K562 (cell line): ENCODE results near the gene MRFAP1. TPM values are rescaled to one million over a fixed set of nuclear protein-coding genes. Genes with fewer than 3 reads are reported as not detected.
A peak's percentile ranks its signal among the peaks of the same experiment; 100 is the strongest.

Experiments
- ATAC-seq: fragments of 200-7000 bp; cut with Tn5 transposase; 3 replicates; pipeline ENCODE4 v1.9.1; 2020; ENCODE audit warnings: moderate library complexity
- BruUV-seq: library from RNA; stranded (reverse); fragments of 400-500 nt; replicated peaks from 2 replicates; lab custom pipeline; 2021; lab: Mats Ljungman, UMichigan
- CTCF ChIA-PET: fragments of 300-600 bp; formaldehyde crosslinking; extraction: SDS; loops from one replicate; lab custom pipeline; 2021; ENCODE audit warnings: low intra/inter-chr PET ratio; lab: Yijun Ruan, JAX
- POLR2A ChIA-PET: fragments of 300-600, 350-650 bp; sonication (Branson Sonifier 250); formaldehyde crosslinking; extraction: SDS; loops from one replicate; lab custom pipeline; 2021; ENCODE audit warnings: antibody characterized with exemption, inconsistent platforms; lab: Yijun Ruan, JAX
- DNase-seq, 4 experiments: peaks; one replicate each; pipeline versions ENCODE4 v3.0.0 to v3.0.0-alpha.2; 2011 to 2018; ENCODE audit warnings: low spot score in 3 of 4, mixed read lengths in 3 of 4; ENCODE audit errors: extremely low read depth in 1 of 4
- FAIRE-seq: peaks from 2 replicates; lab custom pipeline; 2011; peaks lifted over from hg19 to GRCh38; lab: Jason Lieb, UNC
- H2AFZ ChIP-seq: 2 replicates; pipeline ENCODE4 v1.6.0; 2011; ENCODE audit warnings: low read depth, low read length, control low read depth, inconsistent platforms
- H3K27ac ChIP-seq: fragments of 200-600 bp; 3 replicates; pipeline ENCODE4 v1.8.0; 2011; ENCODE audit warnings: low read depth, mild to moderate bottlenecking, control low read depth, inconsistent platforms, low read length, moderate library complexity, mixed read lengths; ENCODE audit errors: extremely low read depth
- H3K27me3 ChIP-seq, 2 experiments: fragments of 300-600 bp in 1 of 2; 2 replicates in 1 of 2; 3 replicates in 1 of 2; pipeline versions ENCODE4 v1.6.0 to v1.8.0; 2011; ENCODE audit warnings: inconsistent platforms in 2 of 2, low read length in 2 of 2, mild to moderate bottlenecking in 1 of 2, mixed read lengths in 1 of 2, moderate library complexity in 1 of 2; ENCODE audit not compliant: control insufficient read depth in 2 of 2, insufficient read depth in 2 of 2
- H3K36me3 ChIP-seq: fragments of 300-600 bp; 3 replicates; pipeline ENCODE4 v1.8.0; 2011; ENCODE audit warnings: mild to moderate bottlenecking, low read length, inconsistent platforms; ENCODE audit not compliant: control insufficient read depth, insufficient read depth
- H3K4me1 ChIP-seq, 2 experiments: fragments of 200-600 bp in 1 of 2; replicated peaks in 1 of 2; 2 replicates in 1 of 2; 3 replicates in 1 of 2; pipeline versions ENCODE4 v1.5.1 to v1.8.0; 2011; ENCODE audit warnings: inconsistent platforms in 2 of 2, low read length in 2 of 2, mild to moderate bottlenecking in 1 of 2, mixed read lengths in 1 of 2, moderate library complexity in 1 of 2; ENCODE audit not compliant: control insufficient read depth in 2 of 2, insufficient read depth in 2 of 2
- H3K4me2 ChIP-seq: 2 replicates; pipeline ENCODE4 v1.6.1; 2011; ENCODE audit warnings: low read length, control low read depth, inconsistent platforms, mixed read lengths; ENCODE audit not compliant: insufficient read depth
- H3K4me3 ChIP-seq: fragments of 200-600 bp; sonication (generic), shearing (Covaris generic); 2 replicates; pipeline ENCODE4 v1.5.1; 2016; ENCODE audit warnings: control low read depth, inconsistent platforms
- H3K79me2 ChIP-seq: fragments of 200-600 bp; 3 replicates; pipeline ENCODE4 v1.8.0; 2011; ENCODE audit warnings: low read length, inconsistent platforms; ENCODE audit not compliant: control insufficient read depth, insufficient read depth
- H3K9ac ChIP-seq, 2 experiments: 2 replicates each; pipeline versions ENCODE4 v1.6.0 to v1.6.1; 2011; ENCODE audit warnings: low read depth in 2 of 2, low read length in 2 of 2, control low read depth in 1 of 2, inconsistent platforms in 1 of 2, mild to moderate bottlenecking in 1 of 2, mixed read lengths in 1 of 2; ENCODE audit not compliant: insufficient read depth in 1 of 2
- H3K9me1 ChIP-seq: one replicate; pipeline ENCODE4 v1.6.0; 2011; ENCODE audit warnings: inconsistent platforms, mild to moderate bottlenecking, low read length, moderate library complexity; ENCODE audit not compliant: control insufficient read depth, insufficient read depth
- H3K9me3 ChIP-seq: replicated peaks from 2 replicates; pipeline ENCODE4 v1.5.1; 2011; ENCODE audit warnings: low read depth, low read length, inconsistent platforms; ENCODE audit not compliant: control insufficient read depth, insufficient read depth
- H4K20me1 ChIP-seq: replicated peaks from 2 replicates; pipeline ENCODE4 v1.6.1; 2011; ENCODE audit warnings: low read length, inconsistent platforms, mixed read lengths; ENCODE audit not compliant: control insufficient read depth, insufficient read depth
- ATF1 ChIP-seq, 2 experiments: fragments of 450-650 bp in 1 of 2; IDR thresholded peaks; 2 replicates each; pipeline ENCODE4 v1.6.1; 2016; ENCODE audit warnings: missing compliant biosample characterization in 1 of 2, missing genetic modification characterization in 1 of 2
- GATAD2A ChIP-seq: fragments of 450-650 bp; IDR thresholded peaks from 2 replicates; pipeline ENCODE4 v1.6.1; 2017
- HDAC3 ChIP-seq: fragments of 450-650 bp; IDR thresholded peaks from 2 replicates; pipeline ENCODE4 v1.6.1; 2018; ENCODE audit warnings: borderline replicate concordance, mild to moderate bottlenecking, moderate library complexity; ENCODE audit not compliant: partially characterized antibody
- JUNB ChIP-seq: fragments of 450-650 bp; formaldehyde crosslinking; conservative IDR thresholded peaks from 2 replicates; pipeline ENCODE4 v1.4.0; 2020; ENCODE audit warnings: mild to moderate bottlenecking
- RBM34 ChIP-seq: fragments of 200-400 bp; formaldehyde crosslinking; IDR thresholded peaks from 2 replicates; pipeline ENCODE4 v1.6.1; 2018; ENCODE audit warnings: low read length, borderline replicate concordance; ENCODE audit not compliant: insufficient read depth
- ZFP36 ChIP-seq: fragments of 150-350 bp; IDR thresholded peaks from 2 replicates; pipeline ENCODE4 v1.6.1; 2018; ENCODE audit warnings: low read length, low read depth; ENCODE audit not compliant: partially characterized antibody
- ZKSCAN8 ChIP-seq: fragments of 200-800 bp; sonication (Bioruptor generic); IDR thresholded peaks from 2 replicates; pipeline ENCODE4 v1.6.1; 2016; ENCODE audit warnings: missing genetic modification characterization, missing compliant biosample characterization
- ZNF644 ChIP-seq: fragments of 200-800 bp; sonication (Bioruptor generic); IDR thresholded peaks from 2 replicates; pipeline ENCODE4 v1.6.1; 2016; ENCODE audit warnings: low read depth, missing genetic modification characterization, missing compliant biosample characterization
- ZNF764 ChIP-seq: fragments of 250-450 bp; sonication (Bioruptor Pico); IDR thresholded peaks from 2 replicates; pipeline ENCODE4 v1.4.0; 2020; ENCODE audit warnings: low read depth, mild to moderate bottlenecking, moderate library complexity
- WGBS: fragments of 100-300 bp; shearing (Covaris generic); methylation state at CpG from one replicate; pipeline ENCODE4 v1.1.6; 2016; ENCODE audit warnings: low coverage, mixed read lengths; ENCODE audit not compliant: insufficient coverage; ENCODE audit errors: missing lambda C conversion rate; 5-methylcytosine and 5-hydroxymethylcytosine counted together
- in situ Hi-C: fragments of 300-500 bp; cut with MboI; formaldehyde crosslinking; loops from 4 replicates; pipeline ENCODE4 v1.15.0; 2018; ENCODE audit warnings: inconsistent platforms, mixed read lengths
- intact Hi-C: fragments of 100-400 bp; cut with micrococcal nuclease; formaldehyde crosslinking; loops from 2 replicates; pipeline ENCODE4 v1.14.2; 2022
- polyA plus RNA-seq, 8 experiments: library from polyadenylated mRNA; depleted of rRNA in 4 of 8; stranded (reverse) in 5 of 8; unstranded in 3 of 8; fragments of >200 nt; fragmentation: Nextera tagmentation in 2 of 8; fragmentation: Illumina TruSeq in 1 of 8; extraction: Ambion mirVana in 2 of 8; extraction: Trizol in 1 of 8; gene quantifications; 2 replicates each; pipeline versions ENCODE4 v1.2.1 to v1.2.3, GENCODE V29; 2011 to 2014; ENCODE audit warnings: inconsistent platforms in 1 of 8, missing spikeins in 1 of 8
- total RNA-seq, 7 experiments: library from RNA; depleted of rRNA in 6 of 7; stranded (reverse); fragments of >200 nt in 6 of 7; fragmentation: Illumina TruSeq in 2 of 7; extraction: Trizol in 2 of 7; gene quantifications; 2 replicates each; pipeline versions ENCODE4 v1.2.1 to v1.2.3, GENCODE V29; 2011 to 2021; ENCODE audit warnings: low replicate concordance in 1 of 7
- TF ChIP-seq, protein P1 (sequence below): fragments of 450-650 bp; IDR thresholded peaks from 2 replicates; pipeline ENCODE4 v1.6.1; 2016; ENCODE audit warnings: low read depth
- TF ChIP-seq, protein P2 (sequence below): fragments of 250-450 bp; sonication (Bioruptor Pico); IDR thresholded peaks from 2 replicates; pipeline ENCODE4 v1.8.0; 2021; ENCODE audit warnings: borderline replicate concordance, mild to moderate bottlenecking, moderate library complexity; ENCODE audit not compliant: poor library complexity, severe bottlenecking
- TF ChIP-seq, protein P3 (sequence below): conservative IDR thresholded peaks from 2 replicates; pipeline ENCODE4 v1.6.1; 2011; ENCODE audit warnings: low read depth, mild to moderate bottlenecking, low read length; ENCODE audit not compliant: control insufficient read depth

The MRFAP1 gene
- total and polyA plus RNA-seq, 9 of the 15 experiments (the other 6 are each of a cell fraction or from before 2014, with no cell fraction given), result 46.0 to 270 (median 151) TPM

GRCh38 chr4:6601661-6602250, 38.7 kb upstream of the MRFAP1 start:
- H3K9me3 ChIP-seq, result no peaks in the 10 kb centered on the region
- in situ Hi-C loops (no loop called here), intact Hi-C loops (no loop called here)
- no peak overlapping the region for H3K9ac ChIP-seq
- H3K27ac ChIP-seq, result no peak overlapping the region
- H2AFZ ChIP-seq, result no peak overlapping the region
- no peaks in the 10 kb centered on the region; the same call in 1 of the 2 replicates for H4K20me1 ChIP-seq
- H3K79me2 ChIP-seq, result no peaks in the 10 kb centered on the region
- peak; percentile 13; the same call in 1 of the 3 replicates for ATAC-seq
- POLR2A ChIA-PET, result interaction anchor here (0.6 to 1.6 kb wide), 3 partner anchors 32 to 216 kb away, joined by 3 to 6 read pairs (median 3); no protein-coding TSS in a partner anchor
- DNase-seq, result no peak
- CTCF ChIA-PET, result no interaction called here
- H3K9me1 ChIP-seq, result no peaks in the 10 kb centered on the region
- 30% methylated on average over 9 of the region's 10 CpGs for WGBS
- FAIRE-seq, result no peak
- H3K4me1 ChIP-seq, result peaks cover 0 to 9% of the 10 kb centered on the region in 2 experiments; a peak in 1 of 5 replicates
- peaks cover 3% of the 10 kb centered on the region; the same call in 2 of the 3 replicates for H3K36me3 ChIP-seq
- H3K27me3 ChIP-seq, result no peaks in the 10 kb centered on the region
- no peak overlapping the region for H3K4me3 ChIP-seq
- BruUV-seq, result no TSS peak
- no peak overlapping the region for H3K4me2 ChIP-seq
- no peak for TF ChIP-seq ZNF764 (CRISPR knock-in tag)
- TF ChIP-seq, protein P1, sequence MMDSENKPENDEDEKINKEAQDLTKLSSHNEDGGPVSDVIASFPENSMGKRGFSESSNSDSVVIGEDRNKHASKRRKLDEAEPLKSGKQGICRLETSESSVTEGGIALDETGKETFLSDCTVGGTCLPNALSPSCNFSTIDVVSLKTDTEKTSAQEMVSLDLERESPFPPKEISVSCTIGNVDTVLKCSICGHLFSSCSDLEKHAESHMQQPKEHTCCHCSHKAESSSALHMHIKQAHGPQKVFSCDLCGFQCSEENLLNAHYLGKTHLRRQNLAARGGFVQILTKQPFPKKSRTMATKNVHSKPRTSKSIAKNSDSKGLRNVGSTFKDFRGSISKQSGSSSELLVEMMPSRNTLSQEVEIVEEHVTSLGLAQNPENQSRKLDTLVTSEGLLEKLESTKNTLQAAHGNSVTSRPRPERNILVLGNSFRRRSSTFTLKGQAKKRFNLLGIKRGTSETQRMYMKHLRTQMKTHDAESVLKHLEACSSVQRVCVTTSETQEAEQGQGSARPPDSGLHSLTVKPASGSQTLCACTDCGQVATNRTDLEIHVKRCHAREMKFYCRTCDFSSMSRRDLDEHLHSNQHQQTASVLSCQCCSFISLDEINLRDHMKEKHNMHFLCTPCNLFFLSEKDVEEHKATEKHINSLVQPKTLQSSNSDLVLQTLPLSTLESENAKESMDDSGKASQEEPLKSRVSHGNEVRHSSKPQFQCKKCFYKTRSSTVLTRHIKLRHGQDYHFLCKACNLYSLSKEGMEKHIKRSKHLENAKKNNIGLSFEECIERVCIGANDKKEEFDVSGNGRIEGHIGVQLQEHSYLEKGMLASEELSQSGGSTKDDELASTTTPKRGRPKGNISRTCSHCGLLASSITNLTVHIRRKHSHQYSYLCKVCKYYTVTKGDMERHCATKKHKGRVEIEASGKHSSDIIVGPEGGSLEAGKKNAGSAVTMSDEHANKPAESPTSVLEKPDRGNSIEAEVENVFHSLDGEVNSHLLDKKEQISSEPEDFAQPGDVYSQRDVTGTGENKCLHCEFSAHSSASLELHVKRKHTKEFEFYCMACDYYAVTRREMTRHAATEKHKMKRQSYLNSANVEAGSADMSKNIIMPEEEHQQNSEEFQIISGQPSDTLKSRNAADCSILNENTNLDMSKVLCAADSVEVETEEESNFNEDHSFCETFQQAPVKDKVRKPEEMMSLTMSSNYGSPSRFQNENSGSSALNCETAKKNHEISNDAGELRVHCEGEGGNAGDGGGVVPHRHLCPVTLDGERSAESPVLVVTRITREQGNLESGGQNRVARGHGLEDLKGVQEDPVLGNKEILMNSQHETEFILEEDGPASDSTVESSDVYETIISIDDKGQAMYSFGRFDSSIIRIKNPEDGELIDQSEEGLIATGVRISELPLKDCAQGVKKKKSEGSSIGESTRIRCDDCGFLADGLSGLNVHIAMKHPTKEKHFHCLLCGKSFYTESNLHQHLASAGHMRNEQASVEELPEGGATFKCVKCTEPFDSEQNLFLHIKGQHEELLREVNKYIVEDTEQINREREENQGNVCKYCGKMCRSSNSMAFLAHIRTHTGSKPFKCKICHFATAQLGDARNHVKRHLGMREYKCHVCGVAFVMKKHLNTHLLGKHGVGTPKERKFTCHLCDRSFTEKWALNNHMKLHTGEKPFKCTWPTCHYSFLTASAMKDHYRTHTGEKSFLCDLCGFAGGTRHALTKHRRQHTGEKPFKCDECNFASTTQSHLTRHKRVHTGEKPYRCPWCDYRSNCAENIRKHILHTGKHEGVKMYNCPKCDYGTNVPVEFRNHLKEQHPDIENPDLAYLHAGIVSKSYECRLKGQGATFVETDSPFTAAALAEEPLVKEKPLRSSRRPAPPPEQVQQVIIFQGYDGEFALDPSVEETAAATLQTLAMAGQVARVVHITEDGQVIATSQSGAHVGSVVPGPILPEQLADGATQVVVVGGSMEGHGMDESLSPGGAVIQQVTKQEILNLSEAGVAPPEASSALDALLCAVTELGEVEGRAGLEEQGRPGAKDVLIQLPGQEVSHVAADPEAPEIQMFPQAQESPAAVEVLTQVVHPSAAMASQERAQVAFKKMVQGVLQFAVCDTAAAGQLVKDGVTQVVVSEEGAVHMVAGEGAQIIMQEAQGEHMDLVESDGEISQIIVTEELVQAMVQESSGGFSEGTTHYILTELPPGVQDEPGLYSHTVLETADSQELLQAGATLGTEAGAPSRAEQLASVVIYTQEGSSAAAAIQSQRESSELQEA, result no peak
- TF ChIP-seq JUNB (CRISPR knock-in tag), result no peak
- no peak for TF ChIP-seq ZNF644 (tag)
- TF ChIP-seq ZFP36, result no peak
- no peak for TF ChIP-seq HDAC3
- TF ChIP-seq ATF1 (CRISPR knock-in tag; IDR thresholded peaks at IDR 0.05), result no peak
- no peak for TF ChIP-seq ATF1 (tag; IDR thresholded peaks at IDR 0.05)
- TF ChIP-seq ZKSCAN8, result no peak
- no peak for TF ChIP-seq GATAD2A
- TF ChIP-seq, protein P2, sequence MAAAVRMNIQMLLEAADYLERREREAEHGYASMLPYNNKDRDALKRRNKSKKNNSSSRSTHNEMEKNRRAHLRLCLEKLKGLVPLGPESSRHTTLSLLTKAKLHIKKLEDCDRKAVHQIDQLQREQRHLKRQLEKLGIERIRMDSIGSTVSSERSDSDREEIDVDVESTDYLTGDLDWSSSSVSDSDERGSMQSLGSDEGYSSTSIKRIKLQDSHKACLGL, result no peak
- no peak for TF ChIP-seq RBM34
- TF ChIP-seq, protein P3, sequence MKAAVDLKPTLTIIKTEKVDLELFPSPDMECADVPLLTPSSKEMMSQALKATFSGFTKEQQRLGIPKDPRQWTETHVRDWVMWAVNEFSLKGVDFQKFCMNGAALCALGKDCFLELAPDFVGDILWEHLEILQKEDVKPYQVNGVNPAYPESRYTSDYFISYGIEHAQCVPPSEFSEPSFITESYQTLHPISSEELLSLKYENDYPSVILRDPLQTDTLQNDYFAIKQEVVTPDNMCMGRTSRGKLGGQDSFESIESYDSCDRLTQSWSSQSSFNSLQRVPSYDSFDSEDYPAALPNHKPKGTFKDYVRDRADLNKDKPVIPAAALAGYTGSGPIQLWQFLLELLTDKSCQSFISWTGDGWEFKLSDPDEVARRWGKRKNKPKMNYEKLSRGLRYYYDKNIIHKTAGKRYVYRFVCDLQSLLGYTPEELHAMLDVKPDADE, result no peak
